ENCODE measurements around the gene JOSD1. TPM values are rescaled to one million over a fixed set of nuclear protein-coding genes. Genes with fewer than 3 reads are reported as not detected.

The JOSD1 gene
- total and polyA plus RNA-seq, 2 of the 4 experiments (the other 2 are of a cell fraction), result 30.2 to 35.8 TPM

DNA sequence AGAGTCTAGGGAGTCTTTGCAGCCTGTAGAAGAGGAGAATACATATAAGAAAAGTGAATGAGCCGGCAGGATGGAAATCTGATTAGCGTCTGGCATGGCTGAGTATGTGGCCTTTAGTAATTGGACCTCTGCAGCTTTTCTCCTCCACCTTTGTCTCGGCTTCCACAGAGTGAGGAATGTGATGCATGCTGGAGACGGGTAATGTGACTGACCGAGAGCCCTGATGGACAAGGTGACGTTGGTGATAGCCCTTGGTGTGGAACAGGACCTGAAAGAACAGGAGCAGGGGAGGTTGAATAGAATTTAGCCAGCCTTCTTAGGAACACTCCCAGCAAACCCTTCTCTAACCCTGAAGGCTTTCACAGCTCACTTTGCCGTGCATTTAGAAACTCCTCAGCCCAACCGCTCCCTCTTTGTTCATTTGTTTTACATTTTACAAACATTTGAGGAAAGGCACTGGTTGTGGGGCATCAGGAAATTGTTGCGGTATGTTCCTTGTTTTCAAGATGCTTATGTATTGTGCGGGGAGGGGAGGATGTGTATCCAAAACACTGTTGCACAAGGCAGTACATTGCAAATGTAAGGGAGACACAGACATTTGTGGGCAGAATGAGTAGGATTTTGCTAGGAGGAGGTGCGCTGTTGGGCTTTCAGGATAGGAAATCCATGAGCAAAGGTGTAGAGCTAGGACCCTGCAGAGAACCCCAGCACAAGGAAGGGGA is 11.9 kb upstream of the JOSD1 start:
- Histone ChIP-seq H3K9ac (ENCODE audit: low read depth, low read length) (no peak overlapping the region), H3K18ac (ENCODE audit: low read depth, low read length) (no peak overlapping the region), H3K4me3 (ENCODE audit: insufficient read depth, low read depth, low read length) (no peak overlapping the region), H3K27me3 (ENCODE audit: control insufficient read depth, insufficient read depth, low read length) (no peaks in the 10 kb centered on the region), H2AFZ (replicated peaks; ENCODE audit: low read length, poor library complexity) (no peak overlapping the region), H4K20me1 (ENCODE audit: insufficient read depth, low read length) (peaks cover 85% of the 10 kb centered on the region), H3K27ac (ENCODE audit: insufficient read depth, low read length) (no peak overlapping the region), H4K5ac (ENCODE audit: low read depth, low read length) (no peak overlapping the region), H3K79me1 (ENCODE audit: low read depth in 1 of 2, low read length in 2 of 2) (peaks cover 32 to 93% of the 10 kb centered on the region in 2 experiments; a peak in 3 of 4 replicates), H2AK5ac (ENCODE audit: low read depth, low read length) (no peak overlapping the region), H4K91ac (ENCODE audit: insufficient read depth, low read depth, low read length) (no peak overlapping the region), H3K36me3 (ENCODE audit: control insufficient read depth, insufficient read depth, low read length) (peaks cover 23% of the 10 kb centered on the region), H4K8ac (ENCODE audit: low read depth in 2 of 2, low read length in 2 of 2) (no peak overlapping the region), H3K4me1 (ENCODE audit: control insufficient read depth, insufficient read depth, low read length) (peaks cover 2% of the 10 kb centered on the region; the same call in 1 of the 2 replicates), H3K14ac (replicated peaks; ENCODE audit: low read depth, low read length) (no peak overlapping the region), H3K9me3 (ENCODE audit: control insufficient read depth, insufficient read depth, low read length) (no peaks in the 10 kb centered on the region), H3K4me2 (ENCODE audit: low read depth, low read length) (no peak overlapping the region), H2BK120ac (ENCODE audit: low read depth, low read length) (no peak overlapping the region), H2AK9ac (replicated peaks; ENCODE audit: low read depth, low read length, poor library complexity) (no peak overlapping the region), H2BK15ac (ENCODE audit: low read depth, low read length) (no peak overlapping the region), H3K9me1 (ENCODE audit: insufficient read depth, low read length) (peaks cover 35% of the 10 kb centered on the region), H3K4ac (ENCODE audit: low read depth, low read length) (no peak overlapping the region), H2BK20ac (ENCODE audit: low read depth, low read length) (no peak overlapping the region), H3K56ac (ENCODE audit: extremely low read depth, insufficient read depth, low read length) (no peak overlapping the region), H2BK5ac (ENCODE audit: low read depth, low read length, poor library complexity, severe bottlenecking) (no peak overlapping the region), H3K23ac (ENCODE audit: low read depth, low read length) (peak overlapping the region; percentile 56)
- ATAC-seq (ENCODE audit: low read depth) (no peak), DNase-seq (no peak)
- in situ Hi-C loops (cut with MboI; ENCODE audit: low sequenced_read_pairs) (no loop called here), dilution Hi-C loops (cut with HindIII; ENCODE audit: low sequenced_read_pairs, unreplicated experiment) (no loop called here), intact Hi-C loops (cut with micrococcal nuclease) (no loop called here)
- TF ChIP-seq SMC3 (IDR thresholded peaks at IDR 0.05; ENCODE audit: low read depth, low read length), result no peak
- no peak for TF ChIP-seq MAFK (IDR thresholded peaks at IDR 0.05; ENCODE audit: low read depth, low read length)
- TF ChIP-seq, protein P1, sequence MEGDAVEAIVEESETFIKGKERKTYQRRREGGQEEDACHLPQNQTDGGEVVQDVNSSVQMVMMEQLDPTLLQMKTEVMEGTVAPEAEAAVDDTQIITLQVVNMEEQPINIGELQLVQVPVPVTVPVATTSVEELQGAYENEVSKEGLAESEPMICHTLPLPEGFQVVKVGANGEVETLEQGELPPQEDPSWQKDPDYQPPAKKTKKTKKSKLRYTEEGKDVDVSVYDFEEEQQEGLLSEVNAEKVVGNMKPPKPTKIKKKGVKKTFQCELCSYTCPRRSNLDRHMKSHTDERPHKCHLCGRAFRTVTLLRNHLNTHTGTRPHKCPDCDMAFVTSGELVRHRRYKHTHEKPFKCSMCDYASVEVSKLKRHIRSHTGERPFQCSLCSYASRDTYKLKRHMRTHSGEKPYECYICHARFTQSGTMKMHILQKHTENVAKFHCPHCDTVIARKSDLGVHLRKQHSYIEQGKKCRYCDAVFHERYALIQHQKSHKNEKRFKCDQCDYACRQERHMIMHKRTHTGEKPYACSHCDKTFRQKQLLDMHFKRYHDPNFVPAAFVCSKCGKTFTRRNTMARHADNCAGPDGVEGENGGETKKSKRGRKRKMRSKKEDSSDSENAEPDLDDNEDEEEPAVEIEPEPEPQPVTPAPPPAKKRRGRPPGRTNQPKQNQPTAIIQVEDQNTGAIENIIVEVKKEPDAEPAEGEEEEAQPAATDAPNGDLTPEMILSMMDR (conservative IDR thresholded peaks at IDR 0.05; ENCODE audit: low read depth, low read length), result no peak
- no peak for TF ChIP-seq RCOR1 (IDR thresholded peaks at IDR 0.05; ENCODE audit: insufficient replicate concordance, low read length)
- no peak for TF ChIP-seq MXI1 (IDR thresholded peaks at IDR 0.05; ENCODE audit: borderline replicate concordance, low read depth, low read length)
- TF ChIP-seq POLR2A (IDR thresholded peaks at IDR 0.05; ENCODE audit: low read depth, low read length), result no peak
- TF ChIP-seq RFX5 (IDR thresholded peaks at IDR 0.05; ENCODE audit: low read depth, low read length), result no peak
- TF ChIP-seq CHD1 (IDR thresholded peaks at IDR 0.05; ENCODE audit: low read depth, low read length), result no peak
- no peak for TF ChIP-seq CEBPB (IDR thresholded peaks at IDR 0.05; ENCODE audit: low read depth, low read length)
- no peak for TF ChIP-seq NFE2L2 (IDR thresholded peaks at IDR 0.05; ENCODE audit: low read depth, low read length)
- 95% methylated on average over 3 of the region's 11 CpGs; no CpG with 5 or more reads in 1 of the 2 experiments for WGBS, 2 experiments (ENCODE audit: extremely low coverage in 2 of 2, insufficient read length in 1 of 2)
- no TSS peak for BruUV-seq (replicated peaks)
- POLR2A ChIA-PET (ENCODE audit: unreplicated experiment), result interaction anchor here (0.6 kb wide), 1 partner anchor 13 kb away, joined by 4 read pairs; no protein-coding TSS in a partner anchor
- CTCF ChIA-PET, result no interaction called here

Measured in IMR-90 (cell line).